PC-3 (cell line): ENCODE results near the gene SLC22A13. TPM values are rescaled to one million over a fixed set of nuclear protein-coding genes. Genes with fewer than 3 reads are reported as not detected.

Experiments
- ATAC-seq: fragments of 200-7000 bp; cut with Tn5 transposase; 2 replicates; pipeline ENCODE4 v1.9.1; 2020; ENCODE audit warnings: mild to moderate bottlenecking, moderate library complexity
- BruUV-seq: library from RNA; stranded (reverse); fragments of 400-500 nt; replicated peaks from 2 replicates; lab custom pipeline; 2021; lab: Mats Ljungman, UMichigan
- CTCF ChIA-PET: fragments of 300-600 bp; sonication (Branson Sonifier 250); formaldehyde crosslinking; loops from one replicate; lab custom pipeline; 2022; ENCODE audit warnings: antibody characterized with exemption; lab: Charles Lee
- POLR2A ChIA-PET: fragments of 300-600 bp; sonication (Branson Sonifier 250); formaldehyde crosslinking; loops from one replicate; lab custom pipeline; 2022; ENCODE audit warnings: antibody characterized with exemption; ENCODE audit not compliant: unreplicated experiment; lab: Charles Lee
- DNase-seq: peaks from one replicate; pipeline ENCODE4 v3.0.0-alpha.2; 2015
- H2AFZ ChIP-seq: fragments of 300-600 bp; sonication (generic); 2 replicates; pipeline ENCODE4 v1.6.0; 2016; ENCODE audit warnings: antibody characterized with exemption, low read length
- H3F3A ChIP-seq: fragments of 300-600 bp; sonication (generic); one replicate; pipeline ENCODE4 v1.6.0; 2017; ENCODE audit warnings: antibody characterized with exemption, low read length, control low read depth, mild to moderate bottlenecking; ENCODE audit not compliant: unreplicated experiment
- H3K27ac ChIP-seq: fragments of 300-600 bp; sonication (generic); 2 replicates; pipeline ENCODE4 v1.5.1; 2016; ENCODE audit warnings: mild to moderate bottlenecking, low read length
- H3K27me3 ChIP-seq: fragments of 300-600 bp; sonication (generic); 2 replicates; pipeline ENCODE4 v1.6.1; 2016; ENCODE audit warnings: low read length, mixed read lengths
- H3K36me3 ChIP-seq: fragments of 300-600 bp; sonication (generic); 2 replicates; pipeline ENCODE4 v1.6.1; 2016; ENCODE audit warnings: low read depth, mixed run types, low read length, mixed read lengths
- H3K4me1 ChIP-seq: fragments of 300-600 bp; sonication (generic); 2 replicates; pipeline ENCODE4 v1.5.1; 2016; ENCODE audit warnings: low read length; ENCODE audit not compliant: insufficient read depth
- H3K4me2 ChIP-seq: fragments of 300-600 bp; sonication (generic); 2 replicates; pipeline ENCODE4 v1.6.0; 2016; ENCODE audit warnings: low read length
- H3K4me3 ChIP-seq: fragments of 300-600 bp; sonication (generic); 2 replicates; pipeline ENCODE4 v1.5.1; 2016; ENCODE audit warnings: mild to moderate bottlenecking, low read length, mixed read lengths
- H3K79me2 ChIP-seq: fragments of 300-600 bp; sonication (generic); 2 replicates; pipeline ENCODE4 v1.6.1; 2017; ENCODE audit warnings: low read length, mixed read lengths
- H3K9ac ChIP-seq: fragments of 300-600 bp; sonication (generic); 2 replicates; pipeline ENCODE4 v1.6.0; 2016; ENCODE audit warnings: mild to moderate bottlenecking, low read length
- H3K9me2 ChIP-seq: fragments of 300-600 bp; sonication (generic); replicated peaks from 2 replicates; pipeline ENCODE4 v1.6.1; 2016; ENCODE audit warnings: mixed run types, low read length, mixed read lengths
- H3K9me3 ChIP-seq: fragments of 300-600 bp; sonication (generic); 2 replicates; pipeline ENCODE4 v1.6.1; 2016; ENCODE audit warnings: low read length, mixed read lengths
- H4K20me1 ChIP-seq: fragments of 300-600 bp; sonication (generic); 2 replicates; pipeline ENCODE4 v1.6.1; 2016; ENCODE audit warnings: low read length, mixed read lengths
- CTCF ChIP-seq: fragments of 300-600 bp; sonication (generic); conservative IDR thresholded peaks from 2 replicates; pipeline ENCODE4 v1.5.1; 2017; ENCODE audit warnings: antibody characterized with exemption, low read depth, mild to moderate bottlenecking, low read length
- EZH2 ChIP-seq: fragments of 300-600 bp; sonication (generic); IDR thresholded peaks from one replicate; pipeline ENCODE4 v1.6.1; 2017; ENCODE audit warnings: antibody characterized with exemption, mild to moderate bottlenecking, low read length; ENCODE audit not compliant: unreplicated experiment
- EZH2phosphoT487 ChIP-seq: fragments of 300-600 bp; sonication (generic); IDR thresholded peaks from 2 replicates; pipeline ENCODE4 v1.6.1; 2018; ENCODE audit warnings: mild to moderate bottlenecking, antibody characterized with exemption, low read length, borderline replicate concordance
- intact Hi-C: fragments of 100-400 bp; cut with micrococcal nuclease; formaldehyde crosslinking; loops from 2 replicates; pipeline ENCODE4 v1.9.0; 2023
- total RNA-seq: library from RNA; depleted of rRNA; stranded (reverse); fragments of >200 nt; gene quantifications from 2 replicates; pipeline ENCODE4 v1.2.3, GENCODE V29; 2014

SLC22A13 gene
- total RNA-seq, 1 experiment from 2014 or later: 0.73 TPM

DNA sequence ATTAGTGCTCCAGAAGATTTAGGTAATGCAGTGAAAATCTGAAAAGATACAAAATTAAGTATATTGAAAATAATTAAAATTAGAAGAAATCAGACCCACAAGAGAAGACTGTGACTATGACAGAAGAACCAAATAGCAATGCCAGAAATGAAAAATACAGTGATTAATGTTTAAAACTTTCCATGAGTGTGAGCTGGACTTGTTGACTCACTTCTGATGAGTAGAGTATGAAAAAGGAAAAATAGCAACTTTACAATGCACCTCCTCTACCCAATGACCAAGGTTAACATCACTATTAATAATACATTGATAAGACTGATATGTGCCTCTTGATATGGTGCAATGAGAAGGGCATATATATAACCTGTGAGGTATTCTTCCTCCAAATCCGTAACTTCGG lies 39.3 kb upstream of the SLC22A13 start:
- Histone ChIP-seq H4K20me1 (0 out of 2 replicates have a peak, but pooled peaks cover 2% of the 10 kb centered on the region), H2AFZ (no peak overlapping the region), H3F3A (no peaks in the 10 kb centered on the region), H3K9me3 (no peaks in the 10 kb centered on the region), H3K4me1 (peaks cover 46% of the 10 kb centered on the region), H3K4me2 (no peak overlapping the region), H3K79me2 (0 out of 2 replicates have a peak, but pooled peaks cover 4% of the 10 kb centered on the region), H3K9ac (no peak overlapping the region), H3K9me2 (no peaks in the 10 kb centered on the region), H3K36me3 (peaks cover 73% of the 10 kb centered on the region), H3K27me3 (no peaks in the 10 kb centered on the region), H3K4me3 (no peak overlapping the region), H3K27ac (no peak overlapping the region; the same call in 1 of the 2 replicates)
- TF ChIP-seq CTCF: no peak
- no peak for TF ChIP-seq EZH2phosphoT487
- no peak for TF ChIP-seq EZH2
- peak; percentile 63 for ATAC-seq
- BruUV-seq: no TSS peak
- intact Hi-C loops: no loop called here
- POLR2A ChIA-PET: no interaction called here
- CTCF ChIA-PET: interaction anchor here (0.6 kb wide), 1 partner anchor 24 kb away, joined by 3 read pairs; no protein-coding TSS in a partner anchor
- peak; percentile 69 for DNase-seq

DNA sequence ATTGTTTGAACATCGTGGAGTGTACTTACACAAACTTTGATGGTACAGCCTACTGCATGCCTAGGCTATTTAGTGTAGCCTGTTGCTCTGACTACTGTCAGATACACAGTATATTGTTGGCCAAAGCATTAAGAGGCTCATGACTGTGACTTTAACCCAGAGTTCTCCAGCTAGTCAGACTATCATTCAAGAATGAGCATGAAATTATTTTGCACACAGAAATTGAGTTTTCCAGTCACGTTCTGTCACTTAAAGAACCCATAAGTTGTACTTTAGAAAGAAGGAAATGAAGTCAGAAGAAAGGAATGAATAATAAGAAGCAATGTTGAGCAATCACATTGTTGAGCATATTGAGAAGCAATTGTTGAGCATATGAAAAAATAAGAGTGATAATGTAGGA lies 37.6 kb upstream of the SLC22A13 start:
- H3K9ac ChIP-seq: no peak overlapping the region
- no peaks in the 10 kb centered on the region for H3F3A ChIP-seq
- ATAC-seq (0 out of 2 replicates have a peak, but pooled peaks have one; percentile 24), DNase-seq (peak; percentile 41)
- H3K4me2 ChIP-seq: peak overlapping the region; percentile 4; the same call in 1 of the 2 replicates
- no TSS peak for BruUV-seq
- ChIA-PET POLR2A (no interaction called here), CTCF (no interaction called here)
- no peak for TF ChIP-seq CTCF
- no peak for TF ChIP-seq EZH2phosphoT487
- TF ChIP-seq EZH2: no peak
- intact Hi-C loops: no loop called here
- H3K79me2 ChIP-seq: no peaks in the 10 kb centered on the region
- no peak overlapping the region for H2AFZ ChIP-seq
- H4K20me1 ChIP-seq: no peaks in the 10 kb centered on the region
- H3K9me3 ChIP-seq: no peaks in the 10 kb centered on the region
- no peak overlapping the region for H3K4me3 ChIP-seq
- H3K27me3 ChIP-seq: no peaks in the 10 kb centered on the region
- H3K9me2 ChIP-seq: no peaks in the 10 kb centered on the region
- peaks cover 46% of the 10 kb centered on the region for H3K4me1 ChIP-seq
- peaks cover 62% of the 10 kb centered on the region for H3K36me3 ChIP-seq
- H3K27ac ChIP-seq: no peak overlapping the region

DNA sequence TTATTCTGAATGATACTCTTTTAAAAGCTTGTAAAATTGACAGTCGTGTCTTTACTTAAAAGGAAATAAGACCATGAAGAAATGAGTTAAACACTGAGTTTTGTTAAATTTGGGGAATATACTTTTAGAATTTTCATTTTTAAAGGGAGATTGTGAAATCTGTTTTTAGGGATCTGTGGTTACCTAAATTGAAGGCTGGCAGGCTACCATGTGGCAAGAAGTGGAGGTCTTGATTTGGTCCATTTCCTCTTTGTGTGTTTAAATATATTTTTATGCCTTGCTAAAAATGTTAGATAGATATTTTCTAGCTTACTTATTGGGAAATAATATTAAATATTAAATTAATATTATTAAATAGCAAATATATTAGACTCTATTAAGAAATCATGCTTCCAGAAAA lies 36.6 kb upstream of the SLC22A13 start:
- H3K9me2 ChIP-seq: no peaks in the 10 kb centered on the region
- H3K9me3 ChIP-seq: no peaks in the 10 kb centered on the region
- H3K4me3 ChIP-seq: no peak overlapping the region
- no peaks in the 10 kb centered on the region for H3K27me3 ChIP-seq
- no TSS peak for BruUV-seq
- H3F3A ChIP-seq: no peaks in the 10 kb centered on the region
- ChIA-PET POLR2A (no interaction called here), CTCF (no interaction called here)
- no peak for TF ChIP-seq CTCF
- TF ChIP-seq EZH2: no peak
- H3K27ac ChIP-seq: no peak overlapping the region
- H4K20me1 ChIP-seq: no peaks in the 10 kb centered on the region
- no peak for ATAC-seq
- no peak overlapping the region for H3K9ac ChIP-seq
- H3K4me2 ChIP-seq: no peak overlapping the region
- no peak for DNase-seq
- peaks cover 63% of the 10 kb centered on the region for H3K36me3 ChIP-seq
- H3K79me2 ChIP-seq: no peaks in the 10 kb centered on the region
- H2AFZ ChIP-seq: no peak overlapping the region
- intact Hi-C loops: no loop called here
- peaks cover 41% of the 10 kb centered on the region for H3K4me1 ChIP-seq
